ENCODE measurements around the gene RNF180. TPM values are rescaled to one million over a fixed set of nuclear protein-coding genes. Genes with fewer than 3 reads are reported as not detected.

RNF180 gene
- total and polyA plus RNA-seq, 2 donors (not counting 1 experiment from before 2014, with no cell fraction given): not detected

- H3K9ac ChIP-seq (ENCODE audit: low read length): no peak overlapping the region
- no peak overlapping the region for H2AFZ ChIP-seq (ENCODE audit: insufficient read depth, low read depth, low read length, poor library complexity, severe bottlenecking)
- H3K4me1 ChIP-seq (ENCODE audit: control insufficient read depth in 2 of 2, insufficient read depth in 2 of 2, low read length in 2 of 2): no peaks in the 10 kb centered on the region
- no peaks in the 10 kb centered on the region for H3K27me3 Mint-ChIP-seq
- ChIA-PET POLR2A (no interaction called here), CTCF (no interaction called here)
- H3K9me3 ChIP-seq (ENCODE audit: control extremely low read depth in 1 of 3, control insufficient read depth in 2 of 3, insufficient read depth in 1 of 3, low read length in 2 of 3): peaks cover 0 to 8% (median 0%) of the 10 kb centered on the region in 3 donors
- intact Hi-C loops (cut with micrococcal nuclease): loop anchor here (5.0 kb wide), 1 partner anchor 634 kb away; no protein-coding TSS in a partner anchor
- H3K4me2 ChIP-seq (replicated peaks; ENCODE audit: low read depth, low read length, poor library complexity, severe bottlenecking): no peak overlapping the region
- no peaks in the 10 kb centered on the region for H3K27me3 ChIP-seq (replicated peaks in 1 of 4; ENCODE audit: control extremely low read depth in 1 of 4, control insufficient read depth in 3 of 4, insufficient read depth in 4 of 4, low read length in 3 of 4)
- TF ChIP-seq CTCF (IDR thresholded peaks at IDR 0.05): peak; percentile 17
- TF ChIP-seq EZH2 (IDR thresholded peaks at IDR 0.05; ENCODE audit: borderline replicate concordance, insufficient read depth, low read depth, low read length, poor library complexity, severe bottlenecking): no peak
- H3K36me3 ChIP-seq (replicated peaks in 1 of 2; ENCODE audit: control extremely low read depth in 1 of 2, control insufficient read depth in 1 of 2, extremely low read depth in 1 of 2, insufficient read depth in 2 of 2, low read length in 1 of 2): no peaks in the 10 kb centered on the region
- 28% methylated on average over 4 of the region's 7 CpGs for WGBS (ENCODE audit: insufficient coverage)
- DNase-seq: no peak
- no peaks in the 10 kb centered on the region for H3K4me1 Mint-ChIP-seq
- H3K27ac ChIP-seq (ENCODE audit: low read length in 2 of 2): no peak overlapping the region
- H3K79me2 ChIP-seq (ENCODE audit: control insufficient read depth, insufficient read depth, low read length): no peaks in the 10 kb centered on the region
- no peak for ATAC-seq (ENCODE audit: low read depth)
- H3K9me3 Mint-ChIP-seq (ENCODE audit: insufficient read depth): no peaks in the 10 kb centered on the region
- H3K27ac Mint-ChIP-seq: no peak overlapping the region
- no peak overlapping the region for H3K4me3 ChIP-seq (ENCODE audit: control extremely low read depth in 1 of 5, extremely low read depth in 1 of 5, insufficient read depth in 1 of 5, low read depth in 2 of 5, low read length in 4 of 5)
- H3K4me3 Mint-ChIP-seq: no peak overlapping the region
- no peaks in the 10 kb centered on the region for H4K20me1 ChIP-seq (ENCODE audit: control insufficient read depth, insufficient read depth, low read length, poor library complexity, severe bottlenecking)
These were observed 17.7 kb upstream of the RNF180 start for GRCh38 chr5:64147849-64148441.

GRCh38 chr5:64149268-64149667 is 16.4 kb upstream of the RNF180 start:
- Mint-ChIP-seq H3K27ac (no peak overlapping the region), H3K4me1 (no peaks in the 10 kb centered on the region), H3K4me3 (no peak overlapping the region), H3K27me3 (no peaks in the 10 kb centered on the region), H3K9me3 (ENCODE audit: insufficient read depth) (peaks cover 3% of the 10 kb centered on the region)
- ChIA-PET POLR2A (no interaction called here), CTCF (no interaction called here)
- Histone ChIP-seq H4K20me1 (ENCODE audit: control insufficient read depth, insufficient read depth, low read length, poor library complexity, severe bottlenecking) (no peaks in the 10 kb centered on the region), H3K4me2 (replicated peaks; ENCODE audit: low read depth, low read length, poor library complexity, severe bottlenecking) (no peak overlapping the region), H3K36me3 (replicated peaks in 1 of 2; ENCODE audit: control extremely low read depth in 1 of 2, control insufficient read depth in 1 of 2, extremely low read depth in 1 of 2, insufficient read depth in 2 of 2, low read length in 1 of 2) (no peaks in the 10 kb centered on the region), H3K79me2 (ENCODE audit: control insufficient read depth, insufficient read depth, low read length) (no peaks in the 10 kb centered on the region), H2AFZ (ENCODE audit: insufficient read depth, low read depth, low read length, poor library complexity, severe bottlenecking) (no peak overlapping the region), H3K27me3 (replicated peaks in 1 of 4; ENCODE audit: control extremely low read depth in 1 of 4, control insufficient read depth in 3 of 4, insufficient read depth in 4 of 4, low read length in 3 of 4) (no peaks in the 10 kb centered on the region), H3K9me3 (ENCODE audit: control extremely low read depth in 1 of 3, control insufficient read depth in 2 of 3, insufficient read depth in 1 of 3, low read length in 2 of 3) (peaks cover 0 to 14% (median 0%) of the 10 kb centered on the region in 3 donors), H3K9ac (ENCODE audit: low read length) (no peak overlapping the region), H3K4me3 (ENCODE audit: control extremely low read depth in 1 of 5, extremely low read depth in 1 of 5, insufficient read depth in 1 of 5, low read depth in 2 of 5, low read length in 4 of 5) (no peak overlapping the region), H3K27ac (ENCODE audit: low read length in 2 of 2) (no peak overlapping the region), H3K4me1 (ENCODE audit: control insufficient read depth in 2 of 2, insufficient read depth in 2 of 2, low read length in 2 of 2) (no peaks in the 10 kb centered on the region)
- no peak for TF ChIP-seq CTCF (IDR thresholded peaks at IDR 0.05)
- TF ChIP-seq EZH2 (IDR thresholded peaks at IDR 0.05; ENCODE audit: borderline replicate concordance, insufficient read depth, low read depth, low read length, poor library complexity, severe bottlenecking): no peak
- no peak for ATAC-seq (ENCODE audit: low read depth)
- DNase-seq: no peak
- intact Hi-C loops (cut with micrococcal nuclease): loop anchor here (5.0 kb wide), 1 partner anchor 633 kb away; no protein-coding TSS in a partner anchor
